ENCODE data around the gene DLEC1.
"Not testable (repeated sequence)": the region's sequence is repeated elsewhere in the genome, so short reads cannot be mapped to it uniquely, and the experiment has no call there.

Gene DLEC1

GRCh38 chr3:38084334-38085310 is 45.6 kb downstream of the DLEC1 start:
- peak; percentile 63 for DNase-seq (ENCODE audit: low spot score)

- DNase-seq (ENCODE audit: low spot score) = no peak
These were observed 46.4 kb downstream of the DLEC1 start for GRCh38 chr3:38085311-38085942.

- no peak for DNase-seq (ENCODE audit: low spot score)
These were observed 46.9 kb downstream of the DLEC1 start for GRCh38 chr3:38085943-38086324.

- no peak for DNase-seq (ENCODE audit: low spot score)
These were observed 47.5 kb downstream of the DLEC1 start for GRCh38 chr3:38086496-38086895.

DNA sequence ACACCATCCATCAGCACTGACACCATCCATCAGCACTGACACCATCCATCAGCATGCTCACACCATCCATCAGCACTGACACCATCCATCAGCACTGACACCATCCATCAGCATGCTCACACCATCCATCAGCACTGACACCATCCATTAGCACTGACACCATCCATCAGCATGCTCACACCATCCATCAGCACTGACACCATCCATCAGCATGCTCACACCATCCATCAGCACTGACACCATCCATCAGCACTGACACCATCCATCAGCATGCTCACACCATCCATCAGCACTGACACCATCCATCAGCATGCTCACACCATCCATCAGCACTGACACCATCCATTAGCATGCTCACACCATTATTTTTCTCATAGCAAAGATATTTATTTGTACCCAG is 48.3 kb downstream of the DLEC1 start:
- DNase-seq (ENCODE audit: low spot score) = not testable (repeated sequence)

DNA sequence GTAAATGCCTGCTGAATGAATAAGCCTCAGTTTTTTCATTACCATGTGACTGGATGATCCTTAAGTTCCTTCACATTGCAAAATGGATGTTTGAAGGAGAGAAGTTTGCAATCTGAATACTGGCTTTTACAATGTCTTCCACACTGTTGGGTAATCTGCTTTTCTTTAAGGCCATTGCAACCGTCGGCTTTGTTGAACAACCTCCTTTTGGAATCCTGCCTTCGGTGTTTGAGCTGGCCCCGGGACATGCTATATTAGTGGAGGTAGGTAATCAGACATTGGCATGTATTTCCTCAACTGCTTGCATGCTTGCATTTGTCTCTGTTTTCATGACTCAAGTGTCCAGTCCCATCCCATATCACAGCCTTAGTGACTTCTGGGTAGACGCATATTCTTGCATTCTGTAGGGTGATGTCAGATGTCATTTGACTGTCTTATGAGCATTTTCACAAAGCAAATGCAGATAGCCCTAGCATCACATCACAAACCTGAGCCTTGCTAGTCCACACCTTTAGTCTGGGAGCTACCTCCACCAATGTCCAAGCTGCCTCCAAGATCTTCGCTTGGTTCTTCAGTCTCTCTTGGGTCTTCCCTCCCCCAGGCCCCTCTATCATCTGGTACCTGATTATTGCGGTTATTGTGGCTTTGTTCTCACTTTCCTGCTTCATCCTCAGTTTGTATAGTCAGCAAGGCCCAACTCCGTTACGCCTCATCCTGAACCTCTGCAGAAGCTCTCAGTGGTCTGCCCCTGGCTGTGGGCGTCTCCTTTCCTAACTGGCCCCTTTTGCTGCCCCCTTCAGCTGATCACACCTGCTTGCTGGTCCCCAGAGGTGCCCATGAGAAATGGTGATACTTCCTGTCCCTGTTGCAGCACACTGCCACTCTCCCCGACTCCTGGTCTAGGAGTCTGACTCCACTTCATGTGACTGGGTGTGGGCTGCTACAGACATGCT is 49.4 kb downstream of the DLEC1 start:
- no peak for DNase-seq (ENCODE audit: low spot score)

DNA sequence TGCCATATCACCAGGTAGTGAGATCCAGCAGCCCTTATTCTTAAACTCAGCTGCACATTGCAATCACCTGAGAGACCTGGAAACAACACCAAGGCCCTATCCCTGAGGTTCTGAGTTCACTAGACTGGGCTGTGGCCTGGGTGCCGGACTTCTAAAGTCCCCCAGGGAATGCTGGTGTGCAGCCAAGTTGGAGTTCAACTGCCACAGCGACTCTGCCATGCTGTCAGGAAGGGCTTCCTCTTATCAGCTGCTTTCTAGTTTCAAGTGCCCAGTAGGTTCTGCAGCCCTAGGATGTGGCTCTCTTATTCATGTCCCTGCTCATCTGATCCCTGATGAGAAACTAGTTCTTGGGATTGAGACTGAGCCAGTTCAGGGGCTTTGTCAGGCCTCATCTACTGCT is 50.2 kb downstream of the DLEC1 start:
- DNase-seq (ENCODE audit: low spot score) = no peak

- no peak for DNase-seq (ENCODE audit: low spot score)
These were observed 51.4 kb downstream of the DLEC1 start for GRCh38 chr3:38090453-38090852.

GRCh38 chr3:38094999-38095398 is 56.0 kb downstream of the DLEC1 start:
- DNase-seq (ENCODE audit: low spot score) = no peak

- no peak for DNase-seq (ENCODE audit: low spot score)
These were observed 56.9 kb downstream of the DLEC1 start for GRCh38 chr3:38095669-38096483.

DNA sequence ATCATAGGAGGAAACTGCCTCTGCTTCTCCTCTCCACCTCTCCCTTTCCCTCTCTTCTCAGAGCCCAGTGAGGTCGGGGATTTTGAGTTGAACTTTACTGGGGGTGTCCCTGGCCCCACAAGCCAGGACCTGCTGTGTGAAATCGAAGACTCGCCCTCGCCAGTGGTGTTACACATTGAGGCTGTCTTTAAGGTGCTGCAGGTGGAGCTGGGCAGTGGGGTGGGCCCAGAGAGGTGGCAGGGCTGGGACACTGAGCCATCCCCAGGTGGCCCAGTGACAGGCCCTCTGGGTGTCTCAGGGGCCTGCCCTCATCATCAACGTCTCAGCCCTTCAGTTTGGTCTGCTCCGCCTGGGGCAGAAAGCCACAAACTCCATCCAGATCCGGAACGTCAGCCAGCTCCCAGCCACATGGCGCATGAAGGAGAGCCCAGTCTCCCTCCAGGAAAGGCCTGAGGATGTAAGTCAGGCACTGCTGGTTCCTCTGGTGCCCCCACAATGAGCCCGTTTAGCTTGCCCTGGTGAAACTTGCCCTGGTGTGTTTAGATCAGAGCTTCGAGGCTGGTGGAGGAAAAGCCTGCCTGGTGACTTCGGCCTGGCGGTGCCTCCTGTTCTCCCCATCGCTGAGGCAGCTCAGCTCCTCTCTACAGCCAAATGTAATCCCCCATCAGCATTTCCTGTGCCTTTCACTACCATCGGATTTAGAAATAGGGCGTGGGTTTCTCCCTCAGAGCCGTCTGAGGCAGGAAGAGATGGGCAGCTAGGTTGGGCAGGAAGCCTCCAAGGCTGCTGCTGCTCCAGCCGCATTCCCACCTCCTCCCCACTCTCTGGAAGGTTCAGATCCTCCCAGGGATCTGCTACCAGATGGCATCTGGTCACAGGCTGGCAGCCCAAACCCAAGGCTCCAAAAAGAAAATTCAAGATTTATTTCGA is 58.7 kb downstream of the DLEC1 start:
- no peak for DNase-seq (ENCODE audit: low spot score)

DNA sequence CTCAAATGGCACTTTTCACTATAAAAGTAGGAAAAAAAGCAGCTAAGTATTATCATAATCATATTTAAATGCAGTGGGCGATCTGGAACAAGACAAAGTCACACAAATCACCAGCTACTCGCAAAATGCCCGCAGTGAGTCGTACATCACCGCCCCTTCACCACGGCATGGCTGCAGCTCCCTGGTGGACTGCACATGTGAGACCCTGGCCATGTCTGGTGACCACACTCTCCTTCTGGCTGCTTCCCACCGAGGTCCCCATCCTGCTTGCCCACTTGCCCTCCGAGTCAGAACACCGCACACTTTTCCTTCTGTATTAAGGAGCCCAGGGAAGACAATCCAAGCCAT is 59.3 kb downstream of the DLEC1 start:
- DNase-seq (ENCODE audit: low spot score) = no peak

DNA sequence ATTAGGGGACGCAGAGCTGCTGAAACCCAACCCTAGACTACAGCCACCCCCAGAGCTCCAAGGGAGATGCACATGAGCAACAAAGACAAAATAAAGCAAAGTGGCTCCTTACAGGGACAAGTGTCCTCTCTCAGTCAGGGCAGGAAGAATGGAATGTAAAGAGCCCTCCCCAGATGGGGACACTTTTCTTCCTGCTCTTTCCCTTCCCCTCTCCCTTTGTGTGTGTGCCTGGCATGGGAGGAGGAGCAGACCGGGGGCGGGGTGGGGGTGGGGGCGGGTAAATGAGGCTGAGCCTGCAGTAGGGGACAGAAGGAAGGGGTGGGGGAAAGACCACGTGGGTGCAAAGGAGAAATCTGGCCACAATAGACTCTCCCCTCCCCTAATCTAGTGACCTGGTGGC is 60.5 kb downstream of the DLEC1 start:
- DNase-seq (ENCODE audit: low spot score) = no peak

GRCh38 chr3:38100498-38100897 is 61.5 kb downstream of the DLEC1 start:
- DNase-seq (ENCODE audit: low spot score) = no peak

DNA sequence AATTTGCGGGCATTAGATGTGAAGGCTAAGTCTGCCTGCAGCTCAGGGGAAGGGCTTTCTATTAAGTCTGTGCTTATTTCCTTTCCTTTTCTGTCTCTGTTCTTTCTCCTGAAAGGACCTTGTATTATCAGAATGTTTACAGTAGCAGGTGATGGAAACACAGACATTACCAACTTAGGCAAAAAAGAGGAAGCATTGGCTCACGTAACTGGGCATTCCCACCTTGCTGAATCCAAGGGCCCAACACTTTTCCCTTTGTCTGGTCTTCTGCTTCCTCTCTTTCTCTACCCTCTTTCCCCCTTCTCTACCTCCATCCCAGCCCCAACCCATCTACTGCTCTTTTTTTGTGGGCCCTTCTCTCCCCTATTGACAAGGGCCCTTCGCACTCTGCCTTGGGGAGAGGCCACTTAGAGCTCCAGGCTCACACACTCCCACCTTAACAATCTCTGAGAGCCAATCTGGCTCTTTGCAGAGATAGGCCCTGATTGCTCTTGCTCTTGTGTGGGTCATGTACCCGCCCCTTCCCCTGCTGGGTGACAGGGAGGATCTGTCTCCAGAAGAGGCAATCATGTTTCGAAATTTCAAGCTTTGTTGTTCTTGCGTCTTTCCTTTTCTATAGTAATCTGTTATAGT is 62.9 kb downstream of the DLEC1 start:
- DNase-seq (ENCODE audit: low spot score) = no peak

DNA sequence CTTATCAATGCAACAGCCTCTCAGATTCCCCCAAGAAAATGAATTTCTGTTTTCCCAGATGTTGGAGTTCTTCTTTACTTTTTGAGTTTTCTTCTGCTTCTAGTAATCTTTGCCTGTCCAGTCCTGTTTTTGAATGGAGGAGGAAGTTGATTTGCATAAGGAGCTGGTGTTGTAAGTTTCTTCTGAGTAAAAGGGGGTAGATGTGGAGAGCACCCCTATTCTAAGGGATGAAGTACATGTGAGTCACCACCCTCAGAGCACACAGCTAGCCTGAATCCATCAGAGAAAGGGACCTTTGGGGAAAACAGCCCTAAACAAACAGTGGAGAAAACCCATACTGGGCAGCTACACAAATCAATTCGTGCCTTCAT is 63.4 kb downstream of the DLEC1 start:
- no peak for DNase-seq (ENCODE audit: low spot score)

- DNase-seq (ENCODE audit: low spot score) = no peak
These were observed 66.5 kb downstream of the DLEC1 start for GRCh38 chr3:38105525-38105924.

- no peak for DNase-seq (ENCODE audit: low spot score)
These were observed 69.1 kb downstream of the DLEC1 start for GRCh38 chr3:38107911-38108648.
